Activated CD4-positive, CD25-positive, alpha-beta regulatory T cell treated with anti-CD3 and anti-CD28 coated beads, Interleukin-2, amount 50 U/mL, for 24 hours (primary cell): ENCODE data around the gene SENP8.
A peak's percentile ranks its signal among the peaks of the same experiment; 100 is the strongest.
"Not testable (repeated sequence)": the region's sequence is repeated elsewhere in the genome, so short reads cannot be mapped to it uniquely, and the experiment has no call there.

ENCODE experiments used
- ATAC-seq, 2 donors: fragments of 150-1000 bp; cut with Tn5 transposase; one replicate each; pipeline ENCODE4 v1.10.0; 2021; ENCODE audit warnings: mild to moderate bottlenecking in 1 of 2, moderate library complexity in 1 of 2

Gene SENP8

DNA sequence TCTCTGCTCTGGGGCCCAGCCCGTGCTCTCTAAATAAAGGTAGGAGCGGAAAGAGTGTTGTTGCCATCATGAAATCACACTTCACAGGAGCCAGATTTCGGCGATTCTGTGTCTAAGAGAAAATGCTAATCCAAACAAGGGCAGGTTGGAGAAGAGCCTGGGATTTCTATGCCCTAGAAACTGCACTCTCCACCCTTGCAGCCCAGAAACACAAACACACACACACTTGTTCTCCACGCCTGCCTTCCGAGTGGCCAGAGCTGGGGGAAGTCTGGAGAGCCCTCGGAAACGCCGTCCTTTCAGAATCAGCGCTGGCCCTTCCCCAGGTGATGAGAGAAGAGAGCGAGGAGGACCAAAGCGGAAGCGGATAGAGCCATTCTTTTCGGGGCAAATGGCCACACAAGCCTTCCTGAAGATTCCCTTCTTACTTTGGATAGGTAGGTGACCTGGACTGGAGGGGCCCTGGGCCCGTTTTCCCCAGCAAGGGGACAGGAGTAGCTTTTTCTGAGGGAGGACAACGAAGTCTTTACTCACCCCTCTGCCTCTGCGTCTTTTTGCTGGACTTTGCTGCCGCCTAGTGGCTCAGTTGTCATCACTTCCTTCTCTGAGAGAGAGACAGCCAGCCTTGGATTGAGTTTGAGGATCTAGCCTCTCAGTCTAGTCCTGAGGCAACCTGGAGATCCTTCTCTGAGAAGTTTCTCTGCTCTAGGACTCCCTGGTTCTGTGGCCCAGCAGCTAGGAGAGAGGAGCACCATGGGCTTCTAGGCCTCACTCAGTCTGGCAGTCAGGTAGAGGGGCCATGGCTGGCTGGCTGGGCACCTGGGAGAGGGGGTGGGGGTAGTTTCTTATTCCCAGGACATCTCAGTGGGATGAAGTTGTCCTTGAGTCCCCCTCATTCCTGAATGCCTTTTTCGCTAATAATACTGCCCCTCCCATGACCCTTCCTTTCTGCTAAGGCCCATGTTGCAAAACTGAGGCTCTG lies 37.7 kb downstream of the SENP8 start:
- ATAC-seq: peak; percentile 67 to 88

DNA sequence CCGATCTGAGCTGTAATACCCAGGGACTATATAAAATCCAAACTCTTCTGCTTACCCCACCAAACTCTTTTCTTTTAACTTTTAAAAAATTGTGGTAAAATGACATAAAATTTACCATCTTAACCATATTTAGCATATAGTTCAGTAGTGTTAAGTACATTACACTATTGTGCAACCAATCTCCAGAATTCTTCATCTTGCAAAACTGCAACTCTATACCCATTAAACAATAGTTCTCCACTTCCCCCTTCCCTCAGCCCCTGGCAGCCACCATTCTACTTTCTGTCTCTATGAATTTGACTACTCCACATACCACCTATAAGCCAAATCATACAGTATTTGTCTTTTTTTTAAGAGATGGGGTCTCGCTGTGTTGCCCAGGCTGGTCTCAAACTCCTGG lies 38.7 kb downstream of the SENP8 start:
- ATAC-seq: no peak

DNA sequence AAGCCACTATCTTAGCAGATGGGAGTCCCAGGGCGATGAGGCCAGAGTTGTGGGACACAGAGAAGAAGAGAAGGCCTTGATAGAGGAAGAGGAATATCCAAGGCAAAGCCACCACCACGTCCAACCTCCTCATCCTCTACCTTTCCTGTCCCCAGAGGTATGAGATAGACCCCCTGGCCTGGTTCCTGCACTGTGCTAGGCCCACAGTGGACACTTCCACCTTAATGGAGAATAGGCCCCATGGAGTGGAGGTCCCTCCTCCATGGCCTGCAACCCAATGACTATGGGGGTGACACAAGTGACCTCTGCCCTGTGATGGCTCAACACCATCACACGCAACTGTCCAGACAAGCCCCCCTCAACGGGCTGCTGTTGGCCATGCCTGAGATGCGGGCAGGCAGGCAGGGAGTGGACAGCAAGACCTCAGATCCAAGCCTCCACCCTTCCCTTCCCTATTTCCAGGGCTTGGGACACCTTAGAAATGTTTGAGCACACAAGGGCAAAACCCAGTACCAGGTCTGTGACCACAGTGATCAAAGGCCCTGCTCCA lies 42.6 kb downstream of the SENP8 start:
- ATAC-seq: no peak

DNA sequence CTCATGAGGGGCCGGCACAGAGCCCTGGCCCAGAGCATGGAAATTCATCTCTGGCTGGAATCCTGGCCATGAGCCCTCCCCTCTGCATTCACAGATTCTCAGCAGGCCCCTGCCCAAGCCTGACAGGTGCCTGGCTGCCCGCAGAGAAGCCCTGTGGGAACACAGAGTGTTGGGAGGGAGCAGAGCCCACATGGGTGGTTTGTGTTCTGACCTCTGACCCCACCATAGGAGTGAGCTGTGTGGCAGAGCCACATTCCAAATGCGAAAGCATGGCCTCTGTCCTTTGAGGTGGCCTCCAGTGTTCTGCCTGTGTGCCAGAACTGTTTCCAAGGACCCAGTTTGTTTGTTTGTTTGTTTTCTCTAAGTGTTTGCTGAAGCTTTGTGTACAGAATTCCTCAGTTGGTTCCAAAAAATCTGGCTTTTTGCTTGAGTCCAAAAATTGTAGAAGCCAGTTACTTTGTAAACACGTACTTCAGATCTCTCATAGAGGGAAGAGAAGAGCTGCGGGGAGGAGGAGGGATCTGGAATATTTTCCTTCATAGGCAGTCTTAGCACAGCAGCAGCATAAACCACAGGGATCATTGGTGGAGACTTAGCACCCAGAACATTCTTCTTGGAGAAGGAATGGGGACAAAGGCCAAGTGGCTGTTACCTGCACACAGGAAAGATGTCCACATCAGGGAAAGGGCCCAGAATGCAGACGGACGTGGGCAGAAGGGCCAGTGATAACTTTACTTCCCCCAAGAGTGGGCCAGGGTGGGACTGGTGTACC lies 43.3 kb downstream of the SENP8 start:
- ATAC-seq: no peak

DNA sequence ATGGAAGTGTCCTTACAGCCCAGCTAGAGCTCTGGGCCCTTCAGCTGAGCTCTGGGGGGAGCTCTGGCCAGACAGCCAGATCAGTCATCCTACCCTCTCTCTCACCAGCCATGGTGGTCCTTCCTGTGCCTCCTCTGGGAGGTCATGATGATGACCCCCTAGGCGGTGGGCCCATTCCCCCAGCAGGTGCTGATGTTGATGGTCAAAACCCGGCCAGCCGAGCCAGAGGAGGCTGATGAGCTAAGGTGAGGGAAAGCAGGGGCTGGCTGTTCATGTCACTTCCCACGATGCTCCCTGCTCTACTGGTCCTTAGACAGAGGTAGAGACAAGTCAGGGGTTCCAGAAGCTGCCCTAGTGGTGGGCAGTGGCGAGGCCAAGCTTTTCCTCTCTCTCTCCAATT lies 44.4 kb downstream of the SENP8 start:
- no peak for ATAC-seq

DNA sequence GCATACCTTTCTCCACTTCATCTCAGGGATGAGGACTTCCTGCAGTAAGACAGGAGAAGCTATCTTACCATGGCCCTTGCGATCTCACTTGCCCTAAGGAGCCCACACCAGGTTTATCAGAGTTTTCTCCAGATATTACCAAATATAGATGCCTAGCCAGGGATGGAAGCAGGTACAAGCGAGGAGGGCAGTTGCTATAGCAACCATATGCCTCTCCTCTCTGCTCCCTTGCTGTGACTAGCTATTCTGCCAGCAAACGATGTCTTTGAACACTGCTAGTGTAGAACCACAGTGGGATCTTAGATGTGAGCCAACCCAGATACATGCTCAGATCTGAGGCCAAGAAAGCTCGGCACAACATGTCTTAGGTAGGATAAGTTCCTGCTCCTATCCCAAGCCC lies 45.5 kb downstream of the SENP8 start:
- no peak for ATAC-seq

DNA sequence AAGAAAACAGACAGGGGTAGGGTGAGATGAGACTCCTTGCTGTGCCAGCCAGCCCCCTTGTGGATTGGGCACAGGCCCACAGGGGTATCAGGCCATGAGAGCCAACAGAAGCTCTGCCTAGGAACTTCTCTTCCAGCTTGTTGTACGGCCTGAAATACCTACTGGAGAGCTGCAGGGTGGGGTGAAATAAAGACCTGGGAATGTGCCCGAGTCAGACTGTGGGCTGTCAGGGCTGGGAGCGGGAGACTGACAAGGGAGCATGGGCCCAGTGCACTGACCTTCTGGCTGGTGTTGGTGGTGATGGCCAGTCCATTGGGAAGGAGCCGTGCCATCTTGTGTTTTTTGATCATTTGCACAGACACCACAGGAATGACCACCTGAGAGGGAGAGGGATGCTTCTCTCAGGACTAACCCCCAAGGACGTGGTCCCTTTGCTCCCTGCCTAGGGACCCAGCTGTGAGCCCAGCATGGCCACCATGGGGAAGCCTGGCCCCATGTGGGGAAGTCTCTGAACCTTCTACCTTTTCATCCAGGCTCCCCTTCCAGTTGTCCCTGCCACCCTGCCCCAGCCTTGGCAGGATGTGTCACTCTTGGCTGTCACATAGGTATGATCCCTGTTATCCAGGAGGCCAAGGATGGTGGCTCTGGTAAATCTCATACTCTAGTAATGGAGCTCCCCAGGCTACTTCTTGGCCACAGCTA lies 48.7 kb downstream of the SENP8 start:
- ATAC-seq: no peak

DNA sequence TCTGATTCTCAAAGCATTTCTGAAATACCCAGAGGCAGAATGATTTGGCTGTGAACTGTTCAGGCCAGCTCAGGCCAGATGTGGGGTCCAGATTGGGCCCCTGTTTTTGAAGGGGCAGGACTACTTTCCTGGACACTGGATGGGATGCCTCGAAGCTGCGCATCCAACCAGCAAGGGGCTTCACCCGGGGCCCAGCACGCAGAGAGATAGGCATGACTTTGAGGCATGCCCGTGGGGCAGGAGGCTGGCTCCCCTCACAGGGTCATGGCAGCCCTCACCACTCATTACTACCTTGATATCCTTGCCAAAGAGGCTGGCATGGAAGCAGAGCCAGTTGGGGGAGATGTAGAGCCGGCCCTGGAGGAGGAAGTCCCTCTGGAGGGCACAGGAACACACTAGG lies 49.2 kb downstream of the SENP8 start:
- ATAC-seq: no peak

DNA sequence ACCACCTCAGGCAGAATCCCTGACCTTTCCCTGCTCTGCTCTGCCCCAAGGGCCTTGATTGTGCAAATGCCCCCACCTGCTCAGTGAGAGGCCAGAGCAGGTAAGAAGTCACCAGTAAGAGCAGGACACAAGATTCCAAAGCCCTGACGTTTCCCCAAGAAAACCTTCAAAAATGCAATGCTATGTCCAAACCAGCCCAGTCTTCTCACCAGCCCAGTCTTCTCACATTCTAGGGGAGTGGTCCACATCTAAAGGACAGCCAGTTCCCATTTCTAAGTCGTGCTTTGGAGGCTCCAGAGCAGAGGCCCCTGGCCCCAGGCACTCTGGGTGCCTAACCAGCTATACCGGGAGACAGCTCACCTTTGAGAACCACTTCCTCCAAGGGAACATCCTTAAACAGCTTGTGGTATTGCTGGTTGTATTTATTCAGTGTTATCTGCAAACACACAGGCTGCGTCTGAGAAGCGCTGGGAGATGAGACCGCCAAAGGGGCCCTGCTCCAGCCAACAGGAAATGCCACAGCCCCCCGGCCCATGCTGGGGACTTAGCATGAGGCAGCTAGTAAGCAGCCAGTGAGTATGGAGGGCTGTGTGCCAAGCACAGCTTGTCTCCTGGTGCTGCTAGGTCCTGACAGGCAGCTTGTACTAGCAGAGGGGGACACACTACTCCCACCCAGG lies 50.1 kb downstream of the SENP8 start:
- no peak for ATAC-seq

DNA sequence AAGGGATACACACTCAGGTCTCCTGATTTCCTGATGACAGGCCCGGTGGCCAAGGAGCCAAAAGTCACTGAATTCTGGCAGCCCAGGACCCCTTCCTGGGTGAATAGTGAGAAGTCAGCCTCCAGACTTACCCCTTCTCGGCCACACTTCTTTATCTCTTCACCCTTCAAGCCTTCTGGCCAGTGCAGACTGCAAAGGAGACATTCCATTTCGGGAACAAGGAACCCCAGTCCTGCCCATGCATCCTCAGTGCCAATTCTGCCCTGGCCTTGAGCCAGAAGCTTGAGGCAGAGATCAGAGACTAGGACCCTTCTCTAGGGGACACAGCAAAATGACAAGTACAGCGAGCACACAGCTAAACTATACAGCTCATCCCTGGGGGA lies 50.6 kb downstream of the SENP8 start:
- ATAC-seq: no peak

DNA sequence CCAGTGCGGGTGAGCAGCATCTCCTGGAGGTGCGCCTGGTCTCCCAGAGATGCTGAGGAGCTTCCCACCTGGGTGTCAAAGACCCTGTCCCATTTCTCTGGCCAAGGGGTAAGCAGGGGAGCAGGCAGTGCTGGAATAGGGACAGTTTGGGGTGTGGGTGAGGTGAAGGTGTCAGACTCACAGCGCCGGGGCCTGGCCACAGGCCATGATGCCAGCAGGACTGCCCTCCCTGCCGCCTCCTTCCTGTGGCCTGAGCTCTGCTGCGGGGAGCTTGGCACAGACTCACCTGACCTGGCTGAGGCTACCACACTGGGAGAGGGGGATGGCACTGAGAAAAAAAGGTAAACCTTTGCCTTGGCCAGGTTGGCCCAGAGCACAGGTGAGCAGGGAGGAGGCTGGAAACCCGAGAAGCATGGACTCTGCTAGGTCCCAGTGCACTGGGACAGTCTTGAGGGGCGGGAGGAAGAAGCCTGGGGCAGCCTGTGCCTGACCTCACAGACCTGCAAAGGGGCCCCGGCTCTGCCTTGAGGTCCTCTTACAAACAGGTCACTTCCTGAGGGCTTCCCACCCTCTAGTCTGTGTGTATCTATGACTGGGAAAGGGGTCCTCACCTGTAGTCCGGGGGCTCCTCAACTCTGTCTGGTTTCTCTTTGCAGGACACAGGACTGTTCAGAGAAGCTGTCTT lies 51.2 kb downstream of the SENP8 start:
- ATAC-seq: no peak

DNA sequence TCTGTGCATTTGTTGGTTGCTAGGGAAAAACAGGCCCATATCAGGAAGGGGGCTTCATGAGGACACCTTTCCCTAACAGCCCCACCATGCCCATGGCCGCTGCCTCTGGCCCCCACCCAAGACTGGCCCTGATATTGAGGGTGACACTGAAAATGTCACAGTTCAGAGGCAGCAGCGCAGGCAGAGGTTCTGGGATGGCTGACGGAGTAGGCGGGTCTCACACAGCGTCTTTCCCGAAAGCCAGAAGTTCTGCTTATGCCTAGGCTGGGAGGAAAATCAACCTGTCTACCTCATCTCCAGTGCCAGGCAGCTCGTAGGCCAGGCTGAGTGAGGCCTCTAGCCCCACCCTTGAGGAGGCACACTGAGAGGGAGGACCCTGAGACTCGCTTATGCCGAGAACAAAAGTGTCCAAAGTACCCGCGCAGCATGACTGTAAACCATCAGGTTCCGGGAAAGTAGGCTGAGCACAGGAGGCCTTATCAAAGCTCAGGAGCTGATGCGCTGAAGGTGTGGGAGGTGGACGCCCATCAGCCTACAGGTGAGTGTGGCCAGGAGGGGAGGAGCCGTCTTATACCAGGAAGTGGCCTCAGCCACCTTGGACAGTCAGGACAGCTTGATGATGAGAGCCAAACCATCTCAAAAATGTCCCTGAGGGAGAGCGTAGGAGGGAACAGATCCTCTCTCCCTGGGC lies 51.9 kb downstream of the SENP8 start:
- ATAC-seq: no peak

DNA sequence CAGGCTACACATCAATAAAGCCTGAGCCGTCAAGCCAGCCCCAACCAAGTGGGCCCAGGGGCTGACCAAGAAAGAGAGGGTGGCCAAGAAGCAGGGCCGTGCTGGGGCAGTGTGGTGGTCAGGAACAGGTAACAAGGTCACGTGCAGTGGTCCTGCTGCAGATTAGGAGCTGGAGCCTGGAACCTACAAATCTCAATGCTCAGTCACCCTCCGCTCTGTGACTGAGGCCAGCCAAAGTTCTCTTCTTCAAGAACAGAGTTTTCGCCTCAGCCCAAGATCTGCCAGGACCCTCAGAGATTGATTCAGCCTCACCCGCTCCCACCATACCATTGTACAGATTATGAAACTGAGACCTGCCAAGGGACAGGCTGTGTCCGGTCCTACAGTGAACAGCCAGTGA lies 52.5 kb downstream of the SENP8 start:
- no peak for ATAC-seq

DNA sequence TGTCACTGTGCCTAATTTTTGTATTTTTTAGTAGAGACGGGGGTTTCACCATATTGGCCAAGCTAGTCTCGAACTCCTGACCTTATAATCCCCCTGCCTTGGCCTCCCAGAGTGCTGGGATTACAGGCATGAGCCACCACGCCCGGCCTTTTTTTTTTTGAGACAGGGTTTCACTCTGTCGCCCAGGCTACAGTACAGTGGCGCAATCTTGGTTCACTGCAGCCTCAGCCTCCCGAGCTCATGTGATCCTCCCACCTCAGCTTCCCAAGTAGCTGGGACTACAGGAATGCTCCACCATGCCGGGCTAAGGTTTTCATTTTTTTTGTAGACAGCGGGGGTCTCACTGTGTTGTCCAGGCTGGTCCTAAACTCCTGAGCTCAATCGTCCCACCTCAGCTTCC lies 53.8 kb downstream of the SENP8 start:
- ATAC-seq: not testable (repeated sequence)

DNA sequence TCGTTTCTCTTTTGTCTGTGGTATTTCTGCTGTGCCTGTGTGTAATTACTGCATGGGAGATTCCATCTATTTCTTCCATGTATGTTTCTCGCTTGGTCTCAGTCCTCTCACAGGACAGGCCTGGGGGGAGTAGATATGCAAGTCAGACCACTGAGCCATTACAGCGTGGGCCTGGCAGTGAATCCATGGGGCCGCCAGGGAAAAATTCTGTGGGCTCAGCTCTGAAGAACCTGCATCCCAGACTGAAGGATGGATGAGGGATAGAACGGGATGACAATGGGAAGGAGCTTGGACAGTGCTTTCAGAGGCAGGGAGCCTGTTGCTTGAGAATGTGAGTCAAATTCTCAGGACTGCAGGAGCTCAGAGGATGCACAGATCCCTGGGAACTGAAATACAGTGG lies 54.6 kb downstream of the SENP8 start:
- no peak for ATAC-seq

DNA sequence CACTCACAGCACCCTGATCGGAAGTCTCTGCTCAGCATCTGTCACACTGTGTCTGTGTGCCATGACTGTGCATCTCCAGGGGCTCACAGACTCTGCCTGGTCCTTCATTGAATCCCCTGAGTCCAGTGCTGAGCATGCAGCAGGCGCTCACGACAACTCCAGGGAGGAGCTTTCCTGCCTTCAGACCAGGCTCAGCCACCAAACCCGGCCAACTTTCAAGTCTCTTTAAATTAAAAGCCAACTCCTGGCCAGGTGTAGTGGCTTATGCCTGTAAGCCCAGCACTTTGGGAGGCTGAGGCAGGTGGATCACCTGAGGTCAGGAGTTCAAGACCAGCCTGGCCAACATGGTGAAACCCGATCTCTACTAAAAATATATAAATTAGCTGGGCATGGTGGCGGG lies 55.2 kb downstream of the SENP8 start:
- ATAC-seq: no peak

DNA sequence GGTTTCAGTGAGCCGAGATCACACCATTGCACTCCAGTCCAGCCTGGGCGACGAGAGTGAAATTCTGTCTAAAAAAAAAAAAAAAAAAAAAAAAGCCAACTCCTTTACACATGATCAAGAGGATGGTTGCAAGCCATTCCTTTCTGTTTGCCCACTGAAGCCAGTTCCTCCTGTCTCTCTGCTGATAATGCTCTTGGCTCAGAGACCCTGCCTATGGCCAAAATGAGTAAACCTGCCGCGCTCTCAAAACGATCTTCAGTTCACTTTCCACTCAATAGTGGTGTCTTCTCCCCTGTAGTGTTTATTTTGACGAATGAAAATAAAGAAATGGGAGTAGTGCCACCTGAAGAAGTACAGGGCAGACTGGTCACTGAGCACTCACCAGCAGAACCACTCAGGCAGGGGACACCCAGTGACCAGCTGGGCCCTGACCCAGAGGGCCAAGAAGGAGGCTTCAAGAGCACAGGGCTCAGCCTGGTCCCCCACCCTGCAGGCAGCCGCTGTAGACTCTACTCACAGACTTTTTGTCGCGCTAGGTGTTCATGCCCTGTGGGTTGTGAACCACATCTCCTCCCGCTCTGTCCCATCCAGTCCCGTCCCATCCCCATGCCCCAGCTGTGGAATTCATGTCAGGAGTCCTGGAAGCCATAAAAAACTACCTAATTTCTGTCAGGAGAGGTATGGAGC lies 55.8 kb downstream of the SENP8 start:
- ATAC-seq: no peak

DNA sequence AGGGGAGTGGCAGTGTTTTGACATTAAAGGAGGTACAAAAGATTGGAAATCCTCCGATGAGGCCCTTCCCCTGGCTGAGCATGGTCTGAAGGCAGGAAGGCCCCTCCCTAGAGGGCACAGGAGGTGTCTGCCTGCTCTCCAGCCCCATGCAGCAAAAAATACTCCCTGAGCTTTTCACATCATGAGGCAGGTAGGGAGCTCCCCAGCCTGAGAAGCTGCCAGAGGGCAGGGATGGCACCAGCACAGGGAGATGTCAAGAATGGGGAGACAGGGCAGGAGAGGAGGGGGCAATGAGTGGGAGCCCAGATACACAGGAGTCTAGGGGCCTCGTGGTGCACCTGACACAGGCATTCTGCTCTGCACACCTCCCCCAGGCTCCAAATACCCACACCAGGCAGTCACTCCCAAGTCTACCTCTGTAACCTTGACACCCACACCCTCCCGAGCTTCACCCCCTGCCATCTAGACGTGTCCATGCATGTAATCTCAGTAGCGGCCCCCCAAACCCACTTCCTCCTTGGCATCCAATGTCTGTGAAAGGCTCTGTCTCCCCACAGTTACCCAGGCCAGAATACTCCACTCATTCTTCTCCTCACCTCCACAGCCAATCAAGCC lies 56.5 kb downstream of the SENP8 start:
- no peak for ATAC-seq

DNA sequence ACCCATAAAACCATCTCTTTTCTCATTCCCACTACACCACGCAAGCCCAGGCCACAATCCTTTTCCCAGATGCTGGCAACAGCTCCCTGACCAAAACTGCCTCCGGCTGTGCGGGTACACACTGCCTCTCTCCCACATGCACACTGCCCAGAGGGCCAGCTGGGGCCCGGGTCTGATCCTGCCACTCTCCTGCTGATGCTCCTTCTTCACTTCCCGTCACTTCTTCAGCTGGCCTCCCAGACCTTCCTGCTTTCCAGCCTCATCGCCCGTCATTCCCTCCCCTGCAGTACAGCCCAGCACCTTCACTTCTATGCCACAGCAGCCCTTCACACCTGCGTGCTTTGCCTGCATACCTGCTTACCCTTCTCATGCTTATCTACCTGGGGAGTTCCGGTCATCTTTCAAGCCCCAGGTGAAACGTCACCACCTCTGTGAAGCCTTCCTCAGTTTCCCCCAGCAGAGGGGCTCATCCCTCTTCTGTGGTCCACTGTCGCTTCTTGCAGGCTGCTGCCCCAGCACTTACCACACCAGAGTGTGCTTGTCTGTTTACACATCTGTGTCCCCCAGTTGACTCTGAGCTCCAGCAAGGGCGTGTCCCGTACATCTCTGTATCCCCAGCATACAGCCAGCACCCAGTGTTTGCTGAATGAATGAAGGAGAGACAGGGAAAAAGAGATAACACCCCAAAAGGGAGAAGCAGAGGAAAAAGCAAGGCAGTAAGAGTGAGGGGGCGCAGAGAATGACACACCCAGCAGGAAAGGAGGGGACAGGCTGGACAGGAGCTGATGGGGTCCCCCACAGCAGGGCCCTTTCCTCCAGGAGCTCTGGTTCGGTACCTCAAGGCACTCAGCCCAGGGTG lies 57.2 kb downstream of the SENP8 start:
- no peak for ATAC-seq
